ENCODE results near the gene C11orf97.

C11orf97 gene

GRCh38 chr11:94536386-94536785, 24.1 kb downstream of the C11orf97 start:
- Histone ChIP-seq H3K27ac (ENCODE audit: low read depth, low read length) (no peak overlapping the region), H3K56ac (ENCODE audit: low read length) (no peak overlapping the region), H3K36me3 (ENCODE audit: control insufficient read depth, insufficient read depth, low read length) (no peaks in the 10 kb centered on the region), H3K79me1 (ENCODE audit: low read length) (no peaks in the 10 kb centered on the region), H3K4me1 (ENCODE audit: control insufficient read depth, low read depth, low read length) (no peaks in the 10 kb centered on the region), H3K4ac (ENCODE audit: low read depth, low read length) (no peak overlapping the region), H4K5ac (ENCODE audit: low read length) (no peak overlapping the region), H3K18ac (ENCODE audit: low read length) (no peak overlapping the region), H3K4me3 (ENCODE audit: low read length) (no peak overlapping the region), H3K23ac (ENCODE audit: low read length) (no peak overlapping the region), H3K79me2 (ENCODE audit: control insufficient read depth, insufficient read depth, low read length) (no peaks in the 10 kb centered on the region), H3K4me2 (ENCODE audit: low read length) (no peak overlapping the region), H2AK5ac (ENCODE audit: low read length) (no peak overlapping the region), H2BK5ac (ENCODE audit: low read length) (no peak overlapping the region), H3K9ac (ENCODE audit: low read length) (no peak overlapping the region), H2BK15ac (replicated peaks; ENCODE audit: low read depth) (no peak overlapping the region), H4K8ac (ENCODE audit: low read depth, low read length) (no peak overlapping the region), H3K27me3 (ENCODE audit: insufficient read depth, low read length, poor library complexity) (no peaks in the 10 kb centered on the region), H2BK120ac (ENCODE audit: low read depth, low read length) (no peak overlapping the region)
- DNase-seq, result no peak

GRCh38 chr11:94537031-94537600, 24.9 kb downstream of the C11orf97 start:
- no peak overlapping the region for H2AK5ac ChIP-seq (ENCODE audit: low read length)
- H3K23ac ChIP-seq (ENCODE audit: low read length), result no peak overlapping the region
- H4K8ac ChIP-seq (ENCODE audit: low read depth, low read length), result no peak overlapping the region
- no peak overlapping the region for H3K56ac ChIP-seq (ENCODE audit: low read length)
- H2BK15ac ChIP-seq (replicated peaks; ENCODE audit: low read depth), result no peak overlapping the region
- H3K79me2 ChIP-seq (ENCODE audit: control insufficient read depth, insufficient read depth, low read length), result no peaks in the 10 kb centered on the region
- H3K4ac ChIP-seq (ENCODE audit: low read depth, low read length), result no peak overlapping the region
- H2BK120ac ChIP-seq (ENCODE audit: low read depth, low read length), result no peak overlapping the region
- no peak overlapping the region for H4K5ac ChIP-seq (ENCODE audit: low read length)
- H3K4me3 ChIP-seq (ENCODE audit: low read length), result no peak overlapping the region
- no peak for DNase-seq
- no peak overlapping the region for H3K9ac ChIP-seq (ENCODE audit: low read length)
- H3K18ac ChIP-seq (ENCODE audit: low read length), result no peak overlapping the region
- no peaks in the 10 kb centered on the region for H3K79me1 ChIP-seq (ENCODE audit: low read length)
- H3K4me2 ChIP-seq (ENCODE audit: low read length), result no peak overlapping the region
- no peaks in the 10 kb centered on the region for H3K36me3 ChIP-seq (ENCODE audit: control insufficient read depth, insufficient read depth, low read length)
- H2BK5ac ChIP-seq (ENCODE audit: low read length), result no peak overlapping the region
- no peaks in the 10 kb centered on the region for H3K27me3 ChIP-seq (ENCODE audit: insufficient read depth, low read length, poor library complexity)
- no peaks in the 10 kb centered on the region for H3K4me1 ChIP-seq (ENCODE audit: control insufficient read depth, low read depth, low read length)
- H3K27ac ChIP-seq (ENCODE audit: low read depth, low read length), result no peak overlapping the region
- WGBS (ENCODE audit: extremely low coverage, insufficient coverage, low lambda C conversion rate), result no CpG with 5 or more reads among the region's 3 CpGs

GRCh38 chr11:94539420-94539819, 27.2 kb downstream of the C11orf97 start:
- no peak overlapping the region for H4K8ac ChIP-seq (ENCODE audit: low read depth, low read length)
- no peak overlapping the region for H3K4me3 ChIP-seq (ENCODE audit: low read length)
- WGBS (ENCODE audit: extremely low coverage, insufficient coverage, low lambda C conversion rate), result no CpG with 5 or more reads among the region's 1 CpG
- no peak overlapping the region for H2BK15ac ChIP-seq (replicated peaks; ENCODE audit: low read depth)
- H2BK120ac ChIP-seq (ENCODE audit: low read depth, low read length), result no peak overlapping the region
- H3K36me3 ChIP-seq (ENCODE audit: control insufficient read depth, insufficient read depth, low read length), result no peaks in the 10 kb centered on the region
- H3K4me1 ChIP-seq (ENCODE audit: control insufficient read depth, low read depth, low read length), result no peaks in the 10 kb centered on the region
- H3K4me2 ChIP-seq (ENCODE audit: low read length), result no peak overlapping the region
- H3K56ac ChIP-seq (ENCODE audit: low read length), result no peak overlapping the region
- H3K23ac ChIP-seq (ENCODE audit: low read length), result no peak overlapping the region
- no peak overlapping the region for H2BK5ac ChIP-seq (ENCODE audit: low read length)
- no peaks in the 10 kb centered on the region for H3K79me1 ChIP-seq (ENCODE audit: low read length)
- H3K27ac ChIP-seq (ENCODE audit: low read depth, low read length), result no peak overlapping the region
- H3K18ac ChIP-seq (ENCODE audit: low read length), result no peak overlapping the region
- H3K79me2 ChIP-seq (ENCODE audit: control insufficient read depth, insufficient read depth, low read length), result no peaks in the 10 kb centered on the region
- no peaks in the 10 kb centered on the region for H3K27me3 ChIP-seq (ENCODE audit: insufficient read depth, low read length, poor library complexity)
- no peak for DNase-seq
- H2AK5ac ChIP-seq (ENCODE audit: low read length), result no peak overlapping the region
- no peak overlapping the region for H3K9ac ChIP-seq (ENCODE audit: low read length)
- no peak overlapping the region for H3K4ac ChIP-seq (ENCODE audit: low read depth, low read length)
- no peak overlapping the region for H4K5ac ChIP-seq (ENCODE audit: low read length)

- peak within 1 kb of the TSS; percentile 86 for H3K4me2 ChIP-seq (ENCODE audit: low read length)
- no peaks in the 10 kb centered on the region for H3K36me3 ChIP-seq (ENCODE audit: control insufficient read depth, insufficient read depth, low read length)
- WGBS (ENCODE audit: extremely low coverage, insufficient coverage, low lambda C conversion rate), result no CpG with 5 or more reads among the region's 109 CpGs
- no peaks in the 10 kb centered on the region for H3K79me2 ChIP-seq (ENCODE audit: control insufficient read depth, insufficient read depth, low read length)
- no peak within 1 kb of the TSS for H4K5ac ChIP-seq (ENCODE audit: low read length)
- H3K56ac ChIP-seq (ENCODE audit: low read length), result peak within 1 kb of the TSS; percentile 99
- H3K79me1 ChIP-seq (ENCODE audit: low read length), result no peaks in the 10 kb centered on the region
- H3K23ac ChIP-seq (ENCODE audit: low read length), result peak within 1 kb of the TSS; percentile 97
- no peaks in the 10 kb centered on the region for H3K4me1 ChIP-seq (ENCODE audit: control insufficient read depth, low read depth, low read length)
- H4K8ac ChIP-seq (ENCODE audit: low read depth, low read length), result no peak within 1 kb of the TSS
- peak within 1 kb of the TSS; percentile 83 for H3K9ac ChIP-seq (ENCODE audit: low read length)
- peak; percentile 93 for DNase-seq
- no peaks in the 10 kb centered on the region for H3K27me3 ChIP-seq (ENCODE audit: insufficient read depth, low read length, poor library complexity)
- peak within 1 kb of the TSS; percentile 50 for H3K4ac ChIP-seq (ENCODE audit: low read depth, low read length)
- H3K27ac ChIP-seq (ENCODE audit: low read depth, low read length), result peak within 1 kb of the TSS; percentile 68
- peak within 1 kb of the TSS; percentile 69 for H3K18ac ChIP-seq (ENCODE audit: low read length)
- H3K4me3 ChIP-seq (ENCODE audit: low read length), result peak within 1 kb of the TSS; percentile 63
- peak within 1 kb of the TSS; percentile 72 for H2BK5ac ChIP-seq (ENCODE audit: low read length)
- H2BK120ac ChIP-seq (ENCODE audit: low read depth, low read length), result no peak within 1 kb of the TSS
- no peak within 1 kb of the TSS for H2AK5ac ChIP-seq (ENCODE audit: low read length)
- no peak within 1 kb of the TSS for H2BK15ac ChIP-seq (replicated peaks; ENCODE audit: low read depth)
These were observed 31.7 kb downstream of the C11orf97 start, which contains the start of gene FUT4 for GRCh38 chr11:94543695-94544645. FUT4 (plus strand) TSS chr11:94543921; CDS start chr11:94544134, 213 bp downstream.

- H3K18ac ChIP-seq (ENCODE audit: low read length), result peak overlapping the region; percentile 9
- DNase-seq, result peak; percentile 49
- H3K4me2 ChIP-seq (ENCODE audit: low read length), result peak overlapping the region; percentile 73
- H2BK15ac ChIP-seq (replicated peaks; ENCODE audit: low read depth), result no peak overlapping the region
- no peaks in the 10 kb centered on the region for H3K79me1 ChIP-seq (ENCODE audit: low read length)
- WGBS (ENCODE audit: extremely low coverage, insufficient coverage, low lambda C conversion rate), result no CpG with 5 or more reads among the region's 59 CpGs
- peak overlapping the region; percentile 83 for H3K9ac ChIP-seq (ENCODE audit: low read length)
- no peak overlapping the region for H2BK120ac ChIP-seq (ENCODE audit: low read depth, low read length)
- no peaks in the 10 kb centered on the region for H3K36me3 ChIP-seq (ENCODE audit: control insufficient read depth, insufficient read depth, low read length)
- no peak overlapping the region for H4K5ac ChIP-seq (ENCODE audit: low read length)
- no peaks in the 10 kb centered on the region for H3K79me2 ChIP-seq (ENCODE audit: control insufficient read depth, insufficient read depth, low read length)
- H3K27me3 ChIP-seq (ENCODE audit: insufficient read depth, low read length, poor library complexity), result no peaks in the 10 kb centered on the region
- no peak overlapping the region for H4K8ac ChIP-seq (ENCODE audit: low read depth, low read length)
- H3K4ac ChIP-seq (ENCODE audit: low read depth, low read length), result no peak overlapping the region
- H3K23ac ChIP-seq (ENCODE audit: low read length), result no peak overlapping the region
- H2BK5ac ChIP-seq (ENCODE audit: low read length), result no peak overlapping the region
- H3K4me1 ChIP-seq (ENCODE audit: control insufficient read depth, low read depth, low read length), result no peaks in the 10 kb centered on the region
- no peak overlapping the region for H2AK5ac ChIP-seq (ENCODE audit: low read length)
- H3K56ac ChIP-seq (ENCODE audit: low read length), result peak overlapping the region; percentile 99
- H3K27ac ChIP-seq (ENCODE audit: low read depth, low read length), result no peak overlapping the region
- peak overlapping the region; percentile 48 for H3K4me3 ChIP-seq (ENCODE audit: low read length)
These were observed 32.5 kb downstream of the C11orf97 start for GRCh38 chr11:94544646-94545263.
